A549 (cell line): ENCODE measurements around the gene LRRC8E. TPM values are rescaled to one million over a fixed set of nuclear protein-coding genes. Genes with fewer than 3 reads are reported as not detected.

Experiments used
- ATAC-seq, 2 experiments: fragments of 200-7000 bp in 1 of 2; fragments of >200 bp in 1 of 2; cut with Nextera tagmentation in 1 of 2; cut with Tn5 transposase in 1 of 2; 3 replicates each; pipeline versions ENCODE4 v1.8.0 to v1.9.1; 2018 to 2020; ENCODE audit warnings: mild to moderate bottlenecking in 1 of 2, moderate library complexity in 1 of 2
- CTCF ChIA-PET: fragments of 300-600 bp; sonication (Branson Sonifier 250); formaldehyde crosslinking; extraction: SDS; loops from one replicate; lab custom pipeline; 2021; ENCODE audit warnings: antibody characterized with exemption, inconsistent platforms; lab: Yijun Ruan, JAX
- POLR2A ChIA-PET: fragments of 350-600 bp; formaldehyde crosslinking; extraction: SDS; loops from one replicate; lab custom pipeline; 2021; ENCODE audit warnings: antibody characterized with exemption, inconsistent platforms; lab: Yijun Ruan, JAX
- DNase-seq, 2 experiments: peaks; one replicate each; pipeline versions ENCODE4 v3.0.0 to v3.0.0-alpha.2; 2011 to 2016; ENCODE audit warnings: low read depth in 1 of 2, low spot score in 1 of 2
- FAIRE-seq: peaks from 2 replicates; lab custom pipeline; 2011; peaks lifted over from hg19 to GRCh38; lab: Jason Lieb, UNC
- H3K27ac ChIP-seq, 2 experiments: fragments of >200 bp; sonication (Bioruptor Twin); formaldehyde crosslinking; 3 replicates each; pipeline ENCODE4 v1.5.1; 2016 to 2017
- H3K4me1 ChIP-seq: fragments of >200 bp; sonication (Bioruptor Twin); formaldehyde crosslinking; 3 replicates; pipeline ENCODE4 v1.6.1; 2016
- H3K4me2 ChIP-seq: fragments of >200 bp; sonication (Bioruptor Twin); formaldehyde crosslinking; 3 replicates; pipeline ENCODE4 v1.6.1; 2016
- H3K4me3 ChIP-seq: fragments of >200 bp; sonication (Bioruptor Twin); formaldehyde crosslinking; 3 replicates; pipeline ENCODE4 v1.5.1; 2016
- H3K9me3 ChIP-seq: fragments of >200 bp; sonication (Bioruptor Twin); formaldehyde crosslinking; 3 replicates; pipeline ENCODE4 v1.6.1; 2016
- BHLHE40 ChIP-seq: IDR thresholded peaks from 2 replicates; pipeline ENCODE4 v1.6.1; 2012; ENCODE audit warnings: low read depth, low read length, inconsistent platforms
- CEBPB ChIP-seq, 2 experiments: fragments of >200 bp in 1 of 2; sonication (Bioruptor Twin) in 1 of 2; formaldehyde crosslinking in 1 of 2; IDR thresholded peaks; 2 replicates each; pipeline ENCODE4 v1.6.1; 2012 to 2016
- EHMT2 ChIP-seq: fragments of 200-600 bp; sonication (generic); IDR thresholded peaks from 2 replicates; pipeline ENCODE4 v1.6.1; 2016; ENCODE audit warnings: antibody characterized with exemption, low read depth, mild to moderate bottlenecking, moderate library complexity
- ESRRA ChIP-seq: fragments of 150-350 bp; IDR thresholded peaks from 2 replicates; pipeline ENCODE4 v1.6.1; 2014; ENCODE audit warnings: mild to moderate bottlenecking, low read length, borderline replicate concordance
- FOXS1 ChIP-seq: fragments of 250-450 bp; sonication (Bioruptor Pico); IDR thresholded peaks from 2 replicates; pipeline ENCODE4 v1.5.0; 2020; ENCODE audit warnings: mild to moderate bottlenecking, moderate library complexity
- HEYL ChIP-seq: fragments of 250-450 bp; sonication (Bioruptor Pico); IDR thresholded peaks from 2 replicates; pipeline ENCODE4 v1.8.0; 2021; ENCODE audit warnings: mild to moderate bottlenecking, moderate library complexity
- HOXA7 ChIP-seq: fragments of 250-450 bp; sonication (Bioruptor Pico); IDR thresholded peaks from 2 replicates; pipeline ENCODE4 v1.5.0; 2020; ENCODE audit warnings: mild to moderate bottlenecking, moderate library complexity
- KDM1A ChIP-seq: fragments of 200-600 bp; sonication (generic); IDR thresholded peaks from 2 replicates; pipeline ENCODE4 v1.6.1; 2016; ENCODE audit warnings: low read depth, mild to moderate bottlenecking
- KDM5A ChIP-seq: fragments of 200-600 bp; sonication (generic); IDR thresholded peaks from 2 replicates; pipeline ENCODE4 v1.6.1; 2016; ENCODE audit warnings: antibody characterized with exemption, mild to moderate bottlenecking
- MAFK ChIP-seq: fragments of 450-650 bp; IDR thresholded peaks from 2 replicates; pipeline ENCODE4 v1.6.1; 2014; ENCODE audit not compliant: partially characterized antibody
- MAZ ChIP-seq: fragments of 150-350 bp; IDR thresholded peaks from 2 replicates; pipeline ENCODE4 v1.6.1; 2014; ENCODE audit warnings: antibody characterized with exemption, low read depth, low read length, borderline replicate concordance
- POLR2AphosphoS2 ChIP-seq: conservative IDR thresholded peaks from 2 replicates; pipeline ENCODE4 v1.6.1; 2012; ENCODE audit warnings: low read length, improper control_type of control experiment, inconsistent platforms
- RAD21 ChIP-seq, 2 experiments: fragments of >200 bp in 1 of 2; sonication (Bioruptor Twin) in 1 of 2; formaldehyde crosslinking in 1 of 2; IDR thresholded peaks in 1 of 2; conservative IDR thresholded peaks in 1 of 2; 2 replicates in 1 of 2; 3 replicates in 1 of 2; pipeline ENCODE4 v1.6.1; 2012 to 2018; ENCODE audit warnings: inconsistent platforms in 1 of 2
- RFX5 ChIP-seq: fragments of 450-650 bp; IDR thresholded peaks from 2 replicates; pipeline ENCODE4 v1.7.1; 2014; ENCODE audit warnings: antibody characterized with exemption, mild to moderate bottlenecking, moderate library complexity
- ZC3H11A ChIP-seq: fragments of 450-650 bp; IDR thresholded peaks from 2 replicates; pipeline ENCODE4 v1.6.1; 2014; ENCODE audit warnings: antibody characterized with exemption, mild to moderate bottlenecking
- WGBS: methylation state at CpG from one replicate; pipeline ENCODE4 v1.1.6; 2017; ENCODE audit errors: missing lambda C conversion rate; 5-methylcytosine and 5-hydroxymethylcytosine counted together
- polyA plus RNA-seq, 4 experiments: library from polyadenylated mRNA; depleted of rRNA in 3 of 4; stranded (reverse); fragments of >200 nt; fragmentation: RNase III in 1 of 4; extraction: RNeasy Plus Mini Kit Qiagen cat#74134 plus additional on column Dnase treatment in 1 of 4; gene quantifications; 2 replicates in 3 of 4; 3 replicates in 1 of 4; pipeline ENCODE4 v1.2.3, GENCODE V29; 2011 to 2017
- TF ChIP-seq, protein P1 (sequence below): fragments of 250-450 bp; sonication (Bioruptor Pico); IDR thresholded peaks from 2 replicates; pipeline ENCODE4 v1.5.0; 2020; ENCODE audit warnings: low read depth, mild to moderate bottlenecking, moderate library complexity
- TF ChIP-seq, protein P2 (sequence below): fragments of >200 bp; sonication (Bioruptor Twin); formaldehyde crosslinking; IDR thresholded peaks from 3 replicates; pipeline ENCODE4 v1.6.1; 2016
- TF ChIP-seq, protein P3 (sequence below): IDR thresholded peaks from 2 replicates; pipeline ENCODE4 v1.6.1; 2012

LRRC8E gene
- polyA plus RNA-seq, 2 of the 4 experiments (the other 2 are of a cell fraction) = 4.0 to 4.4 TPM

DNA sequence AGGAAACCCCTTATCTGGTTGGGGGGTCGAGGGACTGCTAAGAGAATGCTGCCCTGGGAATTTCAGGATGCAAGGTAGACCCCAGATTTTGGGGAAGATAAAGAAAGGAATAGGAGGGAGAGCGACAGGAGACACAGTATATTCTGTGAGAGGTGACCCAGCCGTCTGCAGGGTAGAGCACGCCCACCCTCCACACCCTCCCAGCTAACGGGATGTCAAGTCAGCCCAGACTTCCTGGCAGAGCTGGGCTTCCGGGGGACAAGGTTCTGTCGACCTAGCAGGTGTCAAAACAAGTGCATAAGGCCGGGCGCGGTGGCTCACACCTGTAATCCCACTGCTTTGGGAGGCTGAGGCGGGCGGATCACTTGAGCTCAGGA is 13.4 kb upstream of the LRRC8E start:
- Histone ChIP-seq H3K9me3 (no peaks in the 10 kb centered on the region), H3K4me3 (no peak overlapping the region; the same call in 2 of the 3 replicates), H3K4me1 (peaks cover 27% of the 10 kb centered on the region), H3K4me2 (peak overlapping the region; percentile 99), H3K27ac (peak overlapping the region in 1 of 2 experiments; percentile 87; a peak in 3 of 6 replicates)
- FAIRE-seq (no peak), ATAC-seq (no peak)
- POLR2A ChIA-PET = interaction anchor here (1.0 kb wide), 1 partner anchor 13 kb away, joined by 3 read pairs; the partner anchor contains the start of gene LRRC8E
- CTCF ChIA-PET = interaction anchor here (1.1 to 1.9 kb wide), 4 partner anchors 13 to 70 kb away, joined by 3 to 5 read pairs (median 4); no protein-coding TSS in a partner anchor
- 55% methylated on average over 7 of the region's 12 CpGs for WGBS
- TF ChIP-seq MAZ = no peak
- TF ChIP-seq, protein P1, sequence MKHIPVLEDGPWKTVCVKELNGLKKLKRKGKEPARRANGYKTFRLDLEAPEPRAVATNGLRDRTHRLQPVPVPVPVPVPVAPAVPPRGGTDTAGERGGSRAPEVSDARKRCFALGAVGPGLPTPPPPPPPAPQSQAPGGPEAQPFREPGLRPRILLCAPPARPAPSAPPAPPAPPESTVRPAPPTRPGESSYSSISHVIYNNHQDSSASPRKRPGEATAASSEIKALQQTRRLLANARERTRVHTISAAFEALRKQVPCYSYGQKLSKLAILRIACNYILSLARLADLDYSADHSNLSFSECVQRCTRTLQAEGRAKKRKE (CRISPR knock-in tag) = no peak
- no peak for TF ChIP-seq KDM1A
- TF ChIP-seq, all 56 proteins: peak for 0
- no peak for DNase-seq

DNA sequence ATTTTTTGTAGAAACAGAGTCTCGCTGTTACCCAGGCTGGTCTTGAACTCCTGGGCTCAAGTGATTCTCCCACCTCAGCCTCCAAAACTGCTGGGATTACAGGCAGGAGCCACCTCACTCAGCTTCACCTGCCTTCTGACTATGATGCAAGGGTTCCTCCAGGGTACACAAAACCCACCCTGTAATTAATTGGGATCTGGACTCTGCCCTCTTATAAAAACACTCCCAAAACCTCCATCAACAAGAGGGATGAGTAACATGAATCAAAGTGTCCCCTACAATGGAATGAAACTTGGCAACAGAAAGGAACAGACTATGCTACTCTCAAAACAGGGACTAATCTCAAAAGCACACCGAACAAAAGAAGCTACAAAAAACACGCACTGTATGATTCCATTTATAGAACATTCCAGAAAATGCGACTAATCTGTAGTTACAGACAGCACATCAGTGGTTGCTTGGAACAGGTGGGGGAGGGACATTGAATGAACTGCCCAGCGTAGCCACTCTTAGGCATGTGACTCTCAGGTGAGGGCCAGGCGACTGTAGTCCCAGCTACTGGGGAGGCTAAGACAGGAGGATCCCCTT is 11.0 kb upstream of the LRRC8E start:
- POLR2A ChIA-PET = no interaction called here
- no peak overlapping the region for H3K4me2 ChIP-seq
- WGBS = 60% methylated on average over 6 of the region's 6 CpGs
- no peaks in the 10 kb centered on the region for H3K9me3 ChIP-seq
- TF ChIP-seq FOXS1 (CRISPR knock-in tag) = no peak
- H3K4me3 ChIP-seq = no peak overlapping the region
- CTCF ChIA-PET = interaction anchor here (1.0 to 2.4 kb wide), 3 partner anchors 8 to 26 kb away, joined by 4 to 6 read pairs (median 5); partner anchors contain the start of gene MAP2K7
- no peak overlapping the region for H3K27ac ChIP-seq
- FAIRE-seq = no peak
- peaks cover 11% of the 10 kb centered on the region; the same call in 2 of the 3 replicates for H3K4me1 ChIP-seq
- DNase-seq = no peak
- no peak for ATAC-seq

DNA sequence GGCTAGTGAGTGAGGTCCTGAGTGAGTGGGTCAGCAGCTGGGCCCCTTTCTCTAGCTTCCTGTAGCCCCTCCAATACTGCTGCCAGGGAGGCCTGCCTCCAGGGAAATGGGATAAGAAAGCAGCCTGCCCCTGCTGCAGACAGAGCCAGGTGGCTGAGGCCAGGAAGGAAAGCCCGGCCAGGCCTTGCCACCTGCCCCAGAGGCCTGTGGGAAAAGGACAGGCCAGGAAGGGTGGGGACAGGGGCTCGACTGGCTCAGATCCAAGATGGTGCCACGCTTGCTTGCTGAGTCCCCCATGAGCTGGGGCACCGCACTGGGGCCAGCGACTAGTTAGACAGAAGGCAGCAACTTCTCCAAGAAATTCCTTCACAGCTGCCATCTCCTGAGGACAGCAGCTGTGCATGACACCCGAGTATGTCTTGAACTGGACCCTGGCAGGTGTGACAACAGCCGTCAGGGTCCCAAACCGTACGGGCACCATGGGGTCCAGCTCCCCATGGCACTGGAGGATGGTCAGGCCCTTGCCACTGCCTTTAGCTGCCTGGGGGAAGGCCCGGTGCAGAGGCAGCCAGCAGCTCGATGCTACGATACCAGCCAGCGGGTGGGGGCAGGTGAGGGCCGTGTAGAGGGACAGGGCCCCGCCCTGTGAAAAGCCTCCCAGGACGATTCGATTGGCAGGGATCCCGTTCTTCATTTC is 9.1 kb upstream of the LRRC8E start:
- no peak overlapping the region for H3K4me2 ChIP-seq
- H3K4me3 ChIP-seq = no peak overlapping the region
- H3K27ac ChIP-seq = no peak overlapping the region
- no peaks in the 10 kb centered on the region for H3K9me3 ChIP-seq
- POLR2A ChIA-PET = no interaction called here
- 0 out of 3 replicates have a peak, but pooled peaks cover 3% of the 10 kb centered on the region for H3K4me1 ChIP-seq
- no peak for DNase-seq
- TF ChIP-seq EHMT2 (no peak), CEBPB (IDR thresholded peaks at IDR 0.05) (no peak), MAFK (no peak), HEYL (CRISPR knock-in tag) (no peak), HOXA7 (CRISPR knock-in tag) (no peak), POLR2AphosphoS2 (no peak)
- TF ChIP-seq, protein P2, sequence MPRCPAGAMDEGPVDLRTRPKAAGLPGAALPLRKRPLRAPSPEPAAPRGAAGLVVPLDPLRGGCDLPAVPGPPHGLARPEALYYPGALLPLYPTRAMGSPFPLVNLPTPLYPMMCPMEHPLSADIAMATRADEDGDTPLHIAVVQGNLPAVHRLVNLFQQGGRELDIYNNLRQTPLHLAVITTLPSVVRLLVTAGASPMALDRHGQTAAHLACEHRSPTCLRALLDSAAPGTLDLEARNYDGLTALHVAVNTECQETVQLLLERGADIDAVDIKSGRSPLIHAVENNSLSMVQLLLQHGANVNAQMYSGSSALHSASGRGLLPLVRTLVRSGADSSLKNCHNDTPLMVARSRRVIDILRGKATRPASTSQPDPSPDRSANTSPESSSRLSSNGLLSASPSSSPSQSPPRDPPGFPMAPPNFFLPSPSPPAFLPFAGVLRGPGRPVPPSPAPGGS = no peak
- TF ChIP-seq, all 56 proteins: peak for 0
- ATAC-seq = peak; percentile 24 to 32; a peak in 2 of 6 replicates
- 41% methylated on average over 5 of the region's 18 CpGs for WGBS
- CTCF ChIA-PET = interaction anchor here (2.8 kb wide), 1 partner anchor 10 kb away, joined by 11 read pairs; no protein-coding TSS in a partner anchor
- FAIRE-seq = no peak

DNA sequence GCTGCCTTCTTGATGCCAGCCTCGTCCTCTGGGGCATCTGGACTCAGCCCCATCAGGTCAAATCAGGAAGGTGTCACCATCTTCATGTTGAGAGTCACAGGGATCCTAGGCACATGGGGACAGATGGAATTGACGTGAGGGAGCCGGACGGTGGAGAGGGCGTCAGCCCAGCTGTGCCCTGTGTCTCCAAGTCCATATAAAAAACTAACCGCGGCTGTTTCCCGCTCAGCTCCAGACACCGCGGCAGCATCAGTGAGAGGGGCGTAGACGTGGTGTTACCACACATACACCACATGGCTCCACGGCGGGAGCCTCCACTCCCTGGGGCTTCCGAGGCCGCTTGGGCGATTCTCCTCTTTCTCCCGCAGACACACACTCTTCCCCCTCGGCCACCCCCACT is 8.5 kb upstream of the LRRC8E start:
- FAIRE-seq = no peak
- 88% methylated on average over 19 of the region's 19 CpGs for WGBS
- CTCF ChIA-PET = interaction anchor here (2.8 kb wide), 1 partner anchor 11 kb away, joined by 11 read pairs; no protein-coding TSS in a partner anchor
- no peak overlapping the region for H3K27ac ChIP-seq
- H3K9me3 ChIP-seq = no peaks in the 10 kb centered on the region
- DNase-seq = no peak
- H3K4me3 ChIP-seq = no peak overlapping the region
- TF ChIP-seq KDM1A (no peak), FOXS1 (CRISPR knock-in tag) (no peak), ZC3H11A (no peak), HOXA7 (CRISPR knock-in tag) (no peak), RFX5 (no peak), KDM5A (no peak), BHLHE40 (no peak), RAD21 (conservative IDR thresholded peaks at IDR 0.05 in 1 of 2, IDR thresholded peaks at IDR 0.05 in 1 of 2) (no peak), ESRRA (no peak)
- TF ChIP-seq, protein P3, sequence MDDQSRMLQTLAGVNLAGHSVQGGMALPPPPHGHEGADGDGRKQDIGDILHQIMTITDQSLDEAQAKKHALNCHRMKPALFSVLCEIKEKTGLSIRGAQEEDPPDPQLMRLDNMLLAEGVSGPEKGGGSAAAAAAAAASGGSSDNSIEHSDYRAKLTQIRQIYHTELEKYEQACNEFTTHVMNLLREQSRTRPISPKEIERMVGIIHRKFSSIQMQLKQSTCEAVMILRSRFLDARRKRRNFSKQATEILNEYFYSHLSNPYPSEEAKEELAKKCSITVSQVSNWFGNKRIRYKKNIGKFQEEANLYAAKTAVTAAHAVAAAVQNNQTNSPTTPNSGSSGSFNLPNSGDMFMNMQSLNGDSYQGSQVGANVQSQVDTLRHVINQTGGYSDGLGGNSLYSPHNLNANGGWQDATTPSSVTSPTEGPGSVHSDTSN = no peak
- no peak overlapping the region for H3K4me2 ChIP-seq
- 0 out of 3 replicates have a peak, but pooled peaks cover 3% of the 10 kb centered on the region for H3K4me1 ChIP-seq
- POLR2A ChIA-PET = no interaction called here
- ATAC-seq = 0 out of 6 replicates have a peak, but pooled peaks of 1 of the 2 experiments have one; percentile 24
